HG02840 (cell line): ENCODE measurements around the gene MNS1.
"Not testable (repeated sequence)": the region's sequence is repeated elsewhere in the genome, so short reads cannot be mapped to it uniquely, and the experiment has no call there.

Experiments used
- ATAC-seq: cut with Tn5 transposase; IDR thresholded peaks from one replicate; pipeline ENCODE4 v1.9.1; 2021; ENCODE audit warnings: mild to moderate bottlenecking, moderate library complexity, moderate number of reproducible peaks; ENCODE audit not compliant: unreplicated experiment, low FRiP score

Gene MNS1

DNA sequence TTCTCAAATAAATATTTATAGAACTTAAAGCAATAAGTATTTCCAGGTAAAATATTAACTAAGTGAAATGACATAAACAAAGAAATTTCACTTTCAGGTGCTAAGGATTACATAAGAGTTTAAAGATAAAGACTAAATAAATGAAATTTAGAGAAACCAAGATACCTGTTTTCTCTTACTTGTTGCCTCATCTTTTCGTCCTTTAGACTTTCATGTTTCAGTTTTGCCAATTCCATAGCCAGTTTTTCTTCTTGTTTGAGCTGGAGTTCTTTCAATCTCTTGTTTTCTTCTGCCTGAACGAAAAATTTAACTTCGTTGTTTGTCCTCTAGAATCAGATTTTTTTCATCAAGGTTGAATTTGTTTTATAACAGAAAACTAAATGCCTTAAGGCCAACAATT lies 8.7 kb downstream of the MNS1 start:
- no peak for ATAC-seq

- ATAC-seq, result no peak
These were observed 10.1 kb downstream of the MNS1 start for GRCh38 chr15:56454836-56455235.

DNA sequence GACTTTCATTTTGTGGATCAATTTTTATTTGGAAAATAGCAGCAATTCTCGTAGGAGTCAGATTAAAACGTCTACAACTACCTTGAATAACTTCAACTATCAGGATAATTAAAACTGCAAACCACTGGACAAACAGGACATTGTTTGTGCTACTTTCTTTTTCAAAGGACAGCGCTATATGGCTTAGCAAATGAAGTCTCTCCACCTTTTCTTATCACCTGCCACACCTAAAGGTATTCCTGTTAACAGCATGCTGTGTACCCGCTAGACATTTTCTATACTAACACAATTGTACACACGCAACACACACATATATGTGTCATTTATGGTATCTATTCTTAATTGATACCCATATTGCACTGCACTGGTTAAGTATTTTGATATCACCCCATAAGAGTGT lies 19.2 kb downstream of the MNS1 start:
- no peak for ATAC-seq

DNA sequence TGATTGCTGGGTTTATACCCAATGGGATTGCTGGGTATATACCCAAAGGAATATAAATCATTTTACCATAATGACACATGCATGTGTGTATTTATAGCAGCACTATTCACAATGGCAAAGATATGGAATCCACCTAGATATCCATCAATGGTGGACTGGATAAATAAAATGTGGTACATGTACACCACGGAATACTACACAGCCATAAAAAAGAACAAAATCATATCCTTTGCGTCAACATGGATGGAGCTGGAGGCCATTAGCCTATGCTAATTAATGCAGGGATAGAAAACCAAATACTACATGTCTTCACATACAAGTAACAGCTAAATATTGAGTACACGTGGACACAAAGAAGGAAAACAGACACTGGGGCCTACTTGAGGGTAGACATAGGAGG lies 22.6 kb downstream of the MNS1 start:
- ATAC-seq, result no peak

GRCh38 chr15:56440214-56440770 lies 24.6 kb downstream of the MNS1 start:
- ATAC-seq, result no peak

GRCh38 chr15:56432304-56432703 lies 32.6 kb downstream of the MNS1 start:
- ATAC-seq, result no peak

DNA sequence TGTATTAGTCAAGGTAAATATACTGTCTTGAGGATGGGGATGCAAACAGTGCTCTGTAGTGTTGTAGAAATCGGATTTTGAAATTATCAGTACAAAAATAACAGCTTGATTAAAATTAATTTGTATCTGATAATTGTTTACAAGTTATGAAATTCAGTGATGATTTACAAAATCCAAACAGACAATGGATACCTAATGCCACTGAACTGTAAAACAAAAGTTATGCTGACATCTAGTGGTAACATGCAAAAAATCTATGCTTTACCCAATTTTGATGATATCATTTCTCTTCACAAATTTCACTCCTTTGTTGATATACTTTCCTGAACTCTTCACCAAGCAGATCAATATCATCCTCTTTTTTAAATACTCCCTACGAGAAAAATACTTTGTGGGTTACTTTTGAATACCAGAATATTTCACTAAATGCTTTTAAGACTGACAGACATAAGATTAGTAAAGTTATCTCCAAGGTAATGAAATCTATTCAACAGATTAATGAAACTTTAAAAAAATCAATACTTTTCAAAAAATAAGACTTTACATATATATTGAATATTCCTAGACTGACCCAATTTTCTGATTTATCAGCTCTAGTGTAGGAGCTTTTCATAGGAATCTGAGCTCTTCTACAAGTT lies 36.0 kb downstream of the MNS1 start:
- no peak for ATAC-seq

DNA sequence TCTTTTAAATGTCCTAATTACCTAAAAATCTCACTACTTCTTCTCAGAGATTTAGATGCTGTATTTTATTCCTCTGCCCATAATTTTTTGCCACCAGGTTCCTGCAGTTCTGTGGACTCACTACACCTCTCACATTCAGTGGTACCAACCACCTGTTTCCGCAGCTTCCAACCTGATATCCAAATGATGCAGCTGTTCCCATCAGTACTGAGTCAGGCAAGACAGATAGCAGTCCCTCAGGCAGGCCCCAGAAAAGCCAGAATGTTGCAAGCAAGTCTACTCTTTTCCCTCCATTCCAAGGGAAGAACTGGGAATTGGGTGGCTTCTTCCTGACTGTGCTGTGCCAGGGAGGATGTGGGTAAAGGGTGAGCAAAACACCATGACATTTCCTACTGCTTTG lies 39.0 kb downstream of the MNS1 start:
- no peak for ATAC-seq

DNA sequence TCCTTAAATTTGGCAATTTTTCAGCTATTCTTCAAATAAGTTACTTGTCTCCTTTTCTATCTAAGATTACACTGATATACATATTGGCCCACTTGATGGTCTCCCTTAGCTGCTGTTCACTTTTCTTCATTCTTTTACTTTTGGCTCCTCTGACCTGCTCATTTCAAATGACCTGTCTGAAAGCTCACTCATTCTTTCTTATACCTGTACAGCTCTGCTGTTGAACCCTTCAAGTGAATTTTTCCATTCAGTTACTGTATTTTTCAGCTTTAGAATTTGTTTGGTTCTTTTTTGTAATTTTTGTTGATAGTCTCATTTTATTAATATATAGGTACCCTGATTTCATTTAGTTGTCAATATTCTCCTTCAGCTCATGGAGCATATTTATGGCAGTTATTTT lies 39.7 kb downstream of the MNS1 start:
- ATAC-seq, result no peak

GRCh38 chr15:56413114-56413733 lies 51.7 kb downstream of the MNS1 start:
- not testable (repeated sequence) for ATAC-seq

- ATAC-seq, result no peak
These were observed 53.7 kb downstream of the MNS1 start for GRCh38 chr15:56411122-56411749.

DNA sequence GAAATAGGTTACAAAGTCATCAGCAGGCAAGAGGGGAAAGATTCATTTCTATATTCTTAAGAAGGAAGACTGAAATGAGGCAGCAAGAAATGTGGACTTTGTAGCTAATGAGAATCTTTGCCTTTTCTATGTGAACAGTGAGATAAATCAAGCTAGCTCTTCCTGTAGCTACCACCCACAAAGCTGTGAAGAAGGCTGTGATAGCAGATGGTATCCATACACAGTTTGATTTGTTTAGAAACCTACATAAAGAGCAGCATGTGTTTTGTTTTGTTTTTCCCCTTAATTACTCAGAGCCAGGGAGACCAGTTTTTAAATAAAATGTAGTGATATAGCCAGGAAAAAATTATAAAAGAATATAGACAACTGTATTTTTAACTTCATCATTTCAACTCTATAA lies 54.2 kb downstream of the MNS1 start:
- no peak for ATAC-seq

GRCh38 chr15:56399209-56399608 lies 65.7 kb downstream of the MNS1 start:
- ATAC-seq, result not testable (repeated sequence)

DNA sequence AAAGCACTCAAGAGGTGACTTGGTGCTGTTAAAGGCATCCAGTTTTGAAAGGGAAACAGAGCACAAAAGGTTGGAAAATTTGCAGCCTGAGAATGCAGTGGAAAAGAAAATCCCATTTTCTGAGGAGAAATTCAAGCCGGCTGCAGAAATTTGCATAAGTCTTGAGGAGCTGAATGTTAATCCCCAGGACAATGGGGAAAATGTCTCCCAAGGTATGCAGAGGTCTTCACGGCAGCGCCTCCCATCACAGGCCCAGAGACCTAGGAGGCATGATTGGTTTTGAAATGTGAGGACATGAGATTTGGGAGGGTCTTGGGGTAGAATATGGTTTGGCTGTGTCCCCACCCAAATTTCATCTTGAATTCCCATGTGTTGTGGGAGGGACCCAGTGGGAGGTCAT lies 67.6 kb downstream of the MNS1 start:
- ATAC-seq, result not testable (repeated sequence)

DNA sequence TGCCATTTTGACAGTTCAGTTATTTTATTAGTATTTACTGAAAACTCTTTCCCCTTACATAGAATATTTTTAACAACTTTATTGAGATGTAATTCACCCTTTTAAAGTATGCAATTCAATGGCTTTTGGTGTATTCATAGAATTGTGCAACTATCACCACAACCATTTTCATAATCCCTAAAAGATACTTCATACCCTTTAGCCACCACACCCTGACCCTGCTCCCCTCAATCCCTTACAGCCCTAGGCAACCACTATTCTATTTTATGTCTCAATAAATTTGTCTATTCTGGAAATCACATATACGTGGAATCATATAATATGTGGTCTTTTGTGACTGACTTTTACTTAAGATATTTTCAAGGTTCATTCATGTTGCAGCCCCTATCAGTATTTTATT lies 70.0 kb downstream of the MNS1 start:
- ATAC-seq, result no peak

GRCh38 chr15:56393277-56393676 lies 71.7 kb downstream of the MNS1 start:
- no peak for ATAC-seq

DNA sequence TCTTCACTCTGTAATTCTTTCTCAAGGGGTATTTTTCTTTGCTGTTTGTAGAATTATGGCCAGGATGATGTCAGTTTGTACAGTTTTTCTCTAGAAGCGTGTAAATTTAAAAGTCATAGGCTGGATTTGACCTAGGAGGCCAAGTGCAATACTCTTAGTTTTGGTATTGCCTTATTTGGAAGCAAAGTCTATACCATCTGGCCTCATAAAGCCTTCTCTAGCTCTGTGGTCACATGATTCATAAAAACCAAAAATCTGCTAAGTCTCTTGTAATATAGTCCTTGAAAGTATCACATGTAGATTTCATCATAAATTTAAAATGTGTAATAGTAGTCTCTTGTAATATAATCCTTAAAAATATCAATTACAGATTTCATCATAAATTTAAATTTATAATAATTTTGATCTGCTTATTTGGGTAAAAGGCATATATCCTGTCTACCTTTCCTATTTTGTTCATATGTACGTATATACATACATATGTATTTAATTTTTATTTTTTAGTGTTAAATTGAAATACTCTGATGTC lies 74.1 kb downstream of the MNS1 start:
- no peak for ATAC-seq

DNA sequence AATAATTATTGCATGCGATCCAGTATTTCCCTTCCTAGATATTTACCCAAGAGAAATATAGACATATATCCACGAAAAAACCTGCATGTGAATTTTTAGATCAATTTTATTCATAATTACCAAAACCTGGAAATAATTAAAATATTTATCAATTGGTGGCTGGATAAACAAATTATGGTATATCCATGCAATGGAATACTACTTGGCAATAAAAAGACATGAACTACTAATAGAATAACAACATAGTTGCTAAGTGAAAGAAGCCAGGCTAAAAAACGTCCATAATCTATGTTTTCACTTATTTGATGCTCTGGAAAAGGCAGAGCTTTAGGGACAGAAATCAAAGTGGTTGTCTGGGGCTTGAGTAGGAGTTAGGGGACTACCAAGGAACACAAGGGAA lies 79.0 kb downstream of the MNS1 start:
- no peak for ATAC-seq

DNA sequence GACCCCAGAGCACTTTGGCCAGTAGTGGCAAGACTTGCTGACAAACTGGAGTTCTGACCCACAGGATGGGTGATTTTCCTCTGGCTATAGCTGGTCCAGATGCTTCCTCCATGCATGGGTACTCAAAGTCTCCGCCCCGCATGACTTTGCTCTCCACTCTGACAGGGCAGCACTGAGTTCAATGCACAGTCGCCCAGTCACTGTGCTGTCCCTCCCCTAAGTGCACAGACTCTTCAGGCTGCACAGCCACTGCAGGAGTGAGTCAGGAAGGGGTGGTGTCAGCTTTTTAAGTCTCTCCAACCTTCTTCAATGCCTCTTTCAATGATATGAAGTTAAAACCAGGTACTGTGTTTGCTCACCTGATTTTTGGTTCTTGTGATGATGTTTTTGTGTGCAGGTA lies 81.9 kb downstream of the MNS1 start:
- ATAC-seq, result no peak
